Naive thymus-derived CD8-positive, alpha-beta T cell (primary cell): ENCODE data around the gene RIBC2. TPM values are rescaled to one million over a fixed set of nuclear protein-coding genes. Genes with fewer than 3 reads are reported as not detected.

Experiments
- polyA plus RNA-seq, 3 donors: library from polyadenylated mRNA; unstranded; fragments of 300-500 nt; fragmentation: Illumina TruSeq; gene quantifications; one replicate each; pipeline ENCODE4 v1.2.3, GENCODE V29; 2021
- total RNA-seq, 8 experiments: library from RNA in 2 of 8; stranded (reverse) in 2 of 8; gene quantifications; one replicate each; pipeline ENCODE4 v1.2.3 and lab custom pipeline; 2021 to 2026

RIBC2 gene
- total and polyA plus RNA-seq, 5 experiments from 2014 or later, result not detected

Other genes starting within 250 kb of the RIBC2 start
- 100 to 1,000 TPM; 103 to 111 TPM for gene NUP50, start 249.8 kb upstream of the RIBC2 start, total RNA-seq
- 10 to 100 TPM; 45.2 to 73.1 (median 46.9) TPM for gene NUP50, start 249.8 kb upstream of the RIBC2 start, polyA plus RNA-seq
- 10 to 100 TPM; 28.5 to 29.1 TPM for gene KIAA0930, start 172.8 kb upstream of the RIBC2 start, total RNA-seq
- 1 to 10 TPM in 2 of 3 donors, under 1 TPM in 1; 0.87 to 2.9 (median 2.6) TPM for gene KIAA0930, start 172.8 kb upstream of the RIBC2 start, polyA plus RNA-seq
- gene UPK3A, start 128.7 kb upstream of the RIBC2 start, total RNA-seq, result not detected
- gene UPK3A, start 128.7 kb upstream of the RIBC2 start, polyA plus RNA-seq, result not detected
- gene FAM118A, start 103.8 kb upstream of the RIBC2 start, total RNA-seq, result 10 to 100 TPM; 82.8 to 88.5 TPM
- 10 to 100 TPM; 33.2 to 67.8 (median 48.1) TPM for gene FAM118A, start 103.8 kb upstream of the RIBC2 start, polyA plus RNA-seq
- gene SMC1B, start 94 bp upstream of the RIBC2 start, total RNA-seq, result under 1 TPM in 1 of 2 experiments, not detected in 1; 0.16 TPM
- not detected for gene SMC1B, start 94 bp upstream of the RIBC2 start, polyA plus RNA-seq
- not detected for gene FBLN1, start 89.2 kb downstream of the RIBC2 start, total RNA-seq
- gene FBLN1, start 89.2 kb downstream of the RIBC2 start, polyA plus RNA-seq, result not detected